NCI-H82 (cell line): Measurements from ENCODE around the gene ALX3.

Experiments used
- DNase-seq: peaks from one replicate; lab custom pipeline; 2025; lab: John Stamatoyannopoulos, UW

ALX3 gene

GRCh38 chr1:110070671-110071242, at the start of gene ALX3:
ALX3 (minus strand) TSS chr1:110070672; CDS start chr1:110070612, 60 bp downstream.
- no peak for DNase-seq

DNA sequence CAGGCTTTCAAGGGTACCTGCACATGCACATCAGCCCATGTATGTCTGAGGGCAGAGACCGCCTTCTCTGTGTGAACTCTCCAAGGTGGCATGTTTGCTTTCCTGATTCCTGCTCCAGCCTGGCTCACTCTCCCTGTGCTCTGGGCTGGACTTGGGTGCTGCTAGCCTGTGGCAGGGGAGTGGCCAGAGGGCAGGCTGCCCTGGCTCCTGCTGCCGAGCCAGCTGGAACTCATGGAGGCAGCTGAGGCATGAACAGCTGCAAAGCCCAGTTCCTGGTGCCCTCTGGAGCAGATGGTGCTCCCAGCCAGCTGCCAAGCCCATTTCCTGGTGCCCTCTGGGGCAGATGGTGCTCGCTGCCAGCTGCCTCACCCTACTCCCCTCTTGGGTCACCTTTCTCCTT, 49.4 kb upstream of the ALX3 start:
- no peak for DNase-seq

- DNase-seq, result no peak
Measured at GRCh38 chr1:110118636-110119396, 48.3 kb upstream of the ALX3 start.

DNA sequence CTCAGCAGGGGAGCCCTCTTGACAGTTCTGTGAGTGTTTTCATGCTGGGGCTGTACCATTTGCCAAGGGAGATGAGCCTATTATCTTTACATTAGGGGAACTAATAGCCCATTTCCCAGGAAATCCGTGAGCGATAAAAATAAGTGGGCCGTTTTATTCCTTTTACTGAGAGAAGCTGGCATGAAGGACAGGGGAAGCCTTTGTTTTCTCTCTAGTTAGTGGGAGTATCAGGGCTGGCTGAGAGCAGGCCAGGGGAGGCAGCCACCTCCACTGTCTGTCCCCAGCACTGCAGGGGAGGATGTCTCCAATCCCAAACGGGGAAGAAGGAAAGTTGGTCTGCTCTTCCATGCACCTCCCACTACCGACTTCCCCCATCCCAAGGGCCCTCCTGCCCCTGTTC, 44.3 kb upstream of the ALX3 start:
- DNase-seq, result no peak

- DNase-seq, result no peak
Measured at GRCh38 chr1:110114173-110114572, 43.7 kb upstream of the ALX3 start.

DNA sequence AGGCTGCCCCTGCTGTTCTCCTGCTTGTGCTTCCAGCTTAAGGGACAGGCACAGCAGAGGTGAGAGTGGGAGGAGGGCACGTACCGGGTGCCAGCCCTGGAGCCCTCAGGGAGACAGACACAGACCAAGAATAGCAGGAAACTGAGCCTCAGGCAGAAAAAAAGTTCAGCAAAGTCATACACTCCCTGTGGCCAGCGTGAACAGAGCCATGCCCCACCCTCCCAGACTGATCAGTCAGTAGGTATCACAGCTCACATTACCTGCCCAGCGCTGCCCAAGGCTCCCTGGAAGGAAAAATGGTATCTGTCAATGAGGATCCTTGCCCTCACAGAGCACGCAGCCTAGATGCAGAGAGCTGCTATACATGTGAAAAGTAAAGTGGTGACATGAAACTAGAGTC, 43.1 kb upstream of the ALX3 start:
- DNase-seq, result no peak

- no peak for DNase-seq
Measured at GRCh38 chr1:110112656-110113055, 42.2 kb upstream of the ALX3 start.

GRCh38 chr1:110112143-110112542, 41.7 kb upstream of the ALX3 start, which contains the start of gene UBL4B:
UBL4B (plus strand) TSS chr1:110112443; CDS start chr1:110112535, 92 bp downstream.
- DNase-seq, result no peak

DNA sequence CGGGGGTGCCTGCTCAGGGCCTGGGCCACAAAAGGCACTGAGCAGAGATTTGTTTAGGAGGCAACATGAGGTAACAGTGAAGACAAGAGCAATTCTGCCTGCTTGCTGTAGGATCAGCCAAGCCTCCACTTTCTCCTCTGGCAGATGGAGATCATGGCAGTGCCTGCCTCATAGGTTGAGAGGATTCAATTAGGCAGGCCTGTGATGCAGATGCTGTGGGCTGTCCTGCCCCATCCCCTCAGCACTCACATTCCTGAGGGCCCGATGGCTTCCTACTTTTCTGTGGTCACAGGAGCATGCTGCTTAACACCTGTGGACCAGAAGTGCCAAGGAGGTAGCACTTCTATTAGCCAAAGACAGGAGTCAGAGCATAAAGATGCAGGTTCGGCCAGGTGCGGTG, 40.6 kb upstream of the ALX3 start:
- peak; percentile 12 for DNase-seq

DNA sequence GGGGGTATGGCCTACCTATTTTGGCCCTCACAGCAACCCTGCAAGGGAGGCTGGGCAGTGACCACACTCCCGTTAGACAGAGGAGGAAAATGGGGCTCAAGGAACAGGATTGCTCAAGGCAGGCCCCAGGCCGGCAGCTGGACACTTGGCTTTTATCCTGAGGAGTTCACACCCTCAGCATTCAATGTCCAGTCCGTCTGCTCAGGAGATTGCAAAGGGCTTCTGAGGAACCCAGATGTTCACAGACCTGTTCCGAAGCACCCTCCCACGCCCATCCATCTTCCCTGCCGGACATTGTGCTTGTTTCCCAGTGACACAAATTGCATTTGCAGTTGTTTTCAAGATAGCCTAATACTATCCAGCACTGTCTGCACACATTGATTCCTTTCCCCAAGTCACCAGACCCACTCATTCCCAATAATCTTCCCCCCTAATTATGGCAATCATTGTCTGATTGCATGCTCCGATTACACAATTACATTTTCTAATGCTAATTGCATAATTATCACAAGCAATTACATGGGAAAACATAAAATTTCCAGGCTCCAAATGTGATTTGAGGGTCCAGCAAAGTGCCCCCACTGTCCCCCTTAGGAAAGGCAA, 37.5 kb upstream of the ALX3 start:
- DNase-seq, result no peak

- peak; percentile 85 for DNase-seq
Measured at GRCh38 chr1:110106013-110106941, 35.8 kb upstream of the ALX3 start.

- no peak for DNase-seq
Measured at GRCh38 chr1:110102081-110102480, 31.6 kb upstream of the ALX3 start.

DNA sequence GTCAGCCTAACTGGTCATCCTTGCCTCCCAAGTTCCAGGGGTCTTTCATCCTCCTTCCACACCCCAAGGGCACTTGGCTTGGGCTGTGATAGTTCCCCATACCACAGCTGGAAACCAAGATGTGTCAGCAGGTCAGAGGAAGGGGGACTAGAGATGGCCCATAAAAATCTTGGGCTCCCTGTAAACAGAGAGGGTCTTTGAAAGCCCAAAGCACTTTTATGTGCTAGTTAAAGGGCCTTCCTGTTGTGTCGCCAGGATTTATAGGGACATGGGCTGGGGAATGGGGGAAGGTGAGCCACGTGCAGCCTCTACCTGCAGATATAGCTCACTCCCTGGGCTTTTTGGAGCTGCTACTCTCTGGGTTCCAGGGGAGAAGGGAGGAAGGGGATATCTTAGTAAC, 29.9 kb upstream of the ALX3 start:
- no peak for DNase-seq

- DNase-seq, result no peak
Measured at GRCh38 chr1:110098222-110099026, 28.0 kb upstream of the ALX3 start.

DNA sequence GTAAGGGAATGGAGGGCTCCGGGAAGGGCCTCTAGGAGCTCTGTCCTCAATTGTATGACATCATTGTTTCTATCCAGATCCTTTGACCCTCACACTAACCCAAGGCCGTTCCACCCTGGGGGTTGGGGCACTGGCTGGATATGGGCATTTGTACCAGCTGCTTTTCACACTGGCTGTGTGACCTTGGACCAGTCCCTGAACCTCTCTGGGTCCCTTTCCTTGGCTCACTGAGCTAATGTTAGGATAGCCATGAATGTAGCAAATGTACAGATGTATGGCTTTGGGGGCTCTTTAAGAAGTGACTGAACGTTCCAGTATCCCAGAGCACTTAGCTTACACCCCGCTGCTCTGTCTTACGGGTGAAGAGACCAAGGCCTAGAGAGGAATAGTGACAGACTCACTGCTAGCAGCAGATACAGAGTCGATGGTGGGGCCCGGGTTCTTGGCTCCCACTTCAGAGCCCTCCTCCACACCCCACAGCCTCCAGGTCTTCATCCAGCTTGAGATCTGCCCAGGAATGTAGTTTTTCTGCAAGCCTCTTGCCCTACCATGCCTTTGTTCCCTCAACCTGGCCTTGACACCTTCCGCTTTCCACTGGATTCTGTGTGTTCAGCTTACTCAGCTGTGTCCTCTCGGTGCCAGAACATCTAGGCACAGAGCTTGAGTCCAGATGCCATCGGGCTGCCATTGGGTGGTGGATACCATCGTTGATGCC, 27.2 kb upstream of the ALX3 start:
- no peak for DNase-seq

- DNase-seq, result no peak
Measured at GRCh38 chr1:110094931-110095654, 24.6 kb upstream of the ALX3 start.

DNA sequence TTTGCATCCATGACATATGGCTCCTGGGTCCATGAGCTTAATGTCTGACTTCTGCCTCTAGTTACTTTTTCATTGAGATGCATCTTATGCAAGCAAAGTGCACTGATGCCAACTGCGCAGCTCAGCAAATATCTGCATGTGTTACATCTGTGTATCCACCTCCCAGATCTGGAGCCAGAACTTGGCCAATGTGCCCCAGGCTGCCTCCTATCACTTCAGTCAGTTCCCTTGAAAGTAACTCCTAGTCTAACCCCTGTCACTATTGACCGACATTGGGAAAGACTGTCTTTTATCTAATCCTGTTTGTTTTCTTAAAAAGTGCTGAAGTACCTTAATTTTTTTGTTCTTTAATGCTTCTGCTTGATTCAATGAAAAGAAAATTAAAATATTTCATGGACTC, 22.5 kb upstream of the ALX3 start:
- no peak for DNase-seq

DNA sequence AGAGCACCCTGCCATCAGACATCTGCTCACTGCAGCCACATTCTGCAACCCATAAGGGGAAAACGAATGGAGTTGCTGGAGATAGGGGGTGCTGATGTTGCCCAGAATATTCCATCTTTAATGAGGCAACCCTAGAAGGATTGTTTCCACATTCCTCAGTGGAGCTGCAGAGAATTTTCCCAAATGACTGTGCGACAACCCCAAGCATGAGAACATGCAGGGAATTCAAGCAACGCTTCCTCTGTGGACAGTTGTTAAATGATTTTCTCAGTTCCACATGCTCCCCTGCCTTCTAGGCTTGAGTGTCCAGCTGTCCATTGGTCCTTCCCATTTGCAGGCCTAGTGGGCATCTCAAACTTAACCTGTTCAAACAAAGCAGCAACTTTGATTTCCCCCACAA, 21.3 kb upstream of the ALX3 start:
- no peak for DNase-seq

- no peak for DNase-seq
Measured at GRCh38 chr1:110091381-110091780, 20.9 kb upstream of the ALX3 start.
